ENCODE results near the gene DIS3L2.
"Not testable (repeated sequence)": the region's sequence is repeated elsewhere in the genome, so short reads cannot be mapped to it uniquely, and the experiment has no call there.

The DIS3L2 gene

GRCh38 chr2:232335206-232335858, 373.8 kb downstream of the DIS3L2 start:
- not testable (repeated sequence) for H3K79me2 ChIP-seq (ENCODE audit: insufficient read depth, low read length); H3K36me3 ChIP-seq (ENCODE audit: insufficient read depth, low read length); H3K27me3 ChIP-seq (ENCODE audit: insufficient read depth, low read length, poor library complexity, severe bottlenecking); H3K4me2 ChIP-seq (ENCODE audit: low read depth, low read length, poor library complexity, severe bottlenecking); H3K9ac ChIP-seq (ENCODE audit: low read depth, low read length, poor library complexity, severe bottlenecking); H3K4me1 ChIP-seq (ENCODE audit: insufficient read depth, low read length, poor library complexity, severe bottlenecking); H3K9me2 ChIP-seq (replicated peaks; ENCODE audit: low read depth, low read length); H3K4me3 ChIP-seq (ENCODE audit: low read length, poor library complexity, severe bottlenecking); H2AFZ ChIP-seq (ENCODE audit: low read length); H3F3A ChIP-seq (ENCODE audit: low read depth); H3K9me3 ChIP-seq (ENCODE audit: insufficient read depth, low read depth, low read length); H4K20me1 ChIP-seq (ENCODE audit: insufficient read depth, low read length, poor library complexity, severe bottlenecking)
- TF ChIP-seq CTCF (conservative IDR thresholded peaks at IDR 0.05; ENCODE audit: low read length) = peak; percentile 65

DNA sequence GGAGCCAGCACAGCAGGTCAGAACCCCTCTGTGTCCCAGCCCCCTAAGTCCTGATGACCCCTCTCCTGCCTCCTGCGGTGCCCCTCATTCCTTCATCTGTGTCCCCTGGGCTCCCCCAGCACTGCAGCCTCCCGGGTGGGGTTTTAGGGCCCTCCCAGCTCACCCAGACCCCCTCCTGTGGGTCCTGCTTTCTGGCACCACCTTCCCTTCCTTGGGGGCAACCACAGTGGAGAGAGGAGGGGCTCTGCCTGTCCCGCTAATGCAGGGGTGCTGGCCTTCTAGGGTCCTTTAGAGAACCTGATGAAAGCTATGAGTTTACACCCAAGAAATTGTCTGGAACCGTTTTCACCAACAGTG, 374.3 kb downstream of the DIS3L2 start:
- no peak for TF ChIP-seq CTCF (conservative IDR thresholded peaks at IDR 0.05; ENCODE audit: low read length)
- Histone ChIP-seq H3K36me3 (ENCODE audit: insufficient read depth, low read length) (no peaks in the 10 kb centered on the region), H3K4me2 (ENCODE audit: low read depth, low read length, poor library complexity, severe bottlenecking) (no peak overlapping the region), H3K9me2 (replicated peaks; ENCODE audit: low read depth, low read length) (no peaks in the 10 kb centered on the region), H3K4me1 (ENCODE audit: insufficient read depth, low read length, poor library complexity, severe bottlenecking) (no peaks in the 10 kb centered on the region), H3K4me3 (ENCODE audit: low read length, poor library complexity, severe bottlenecking) (no peak overlapping the region), H3F3A (ENCODE audit: low read depth) (no peaks in the 10 kb centered on the region), H3K9ac (ENCODE audit: low read depth, low read length, poor library complexity, severe bottlenecking) (no peak overlapping the region), H3K27me3 (ENCODE audit: insufficient read depth, low read length, poor library complexity, severe bottlenecking) (no peaks in the 10 kb centered on the region), H3K79me2 (ENCODE audit: insufficient read depth, low read length) (no peaks in the 10 kb centered on the region), H3K9me3 (ENCODE audit: insufficient read depth, low read depth, low read length) (no peaks in the 10 kb centered on the region), H4K20me1 (ENCODE audit: insufficient read depth, low read length, poor library complexity, severe bottlenecking) (no peaks in the 10 kb centered on the region), H2AFZ (ENCODE audit: low read length) (no peak overlapping the region)

DNA sequence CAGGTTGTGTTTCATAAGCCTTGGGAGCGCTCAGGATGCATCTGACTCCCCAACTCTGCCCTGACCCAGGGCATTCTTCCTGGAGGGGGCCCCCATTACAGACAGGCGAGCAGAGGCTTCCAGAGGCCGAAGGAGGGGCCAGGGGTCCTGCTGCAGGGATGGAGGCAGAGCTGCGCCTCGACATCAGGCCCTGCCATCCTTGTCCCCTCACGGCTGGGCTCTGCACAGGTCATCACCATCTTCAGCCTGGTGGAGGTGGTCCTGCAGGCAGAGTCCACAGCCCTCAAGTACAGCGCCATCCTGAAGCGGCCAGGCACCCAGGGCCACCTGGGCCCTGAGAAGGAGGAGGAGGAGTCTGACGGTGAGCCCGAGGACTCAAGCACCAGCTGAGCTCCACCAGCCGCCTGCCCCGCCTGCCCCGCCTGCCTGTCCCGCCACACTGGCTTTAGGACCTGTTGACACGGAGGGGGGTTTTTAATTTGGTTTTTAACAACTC, 374.8 kb downstream of the DIS3L2 start:
- Histone ChIP-seq H3K9me2 (replicated peaks; ENCODE audit: low read depth, low read length) (no peaks in the 10 kb centered on the region), H3K36me3 (ENCODE audit: insufficient read depth, low read length) (no peaks in the 10 kb centered on the region), H3K9me3 (ENCODE audit: insufficient read depth, low read depth, low read length) (no peaks in the 10 kb centered on the region), H3K4me1 (ENCODE audit: insufficient read depth, low read length, poor library complexity, severe bottlenecking) (no peaks in the 10 kb centered on the region), H3K79me2 (ENCODE audit: insufficient read depth, low read length) (no peaks in the 10 kb centered on the region), H3K4me2 (ENCODE audit: low read depth, low read length, poor library complexity, severe bottlenecking) (no peak overlapping the region), H3F3A (ENCODE audit: low read depth) (no peaks in the 10 kb centered on the region), H3K27me3 (ENCODE audit: insufficient read depth, low read length, poor library complexity, severe bottlenecking) (no peaks in the 10 kb centered on the region), H2AFZ (ENCODE audit: low read length) (no peak overlapping the region), H3K4me3 (ENCODE audit: low read length, poor library complexity, severe bottlenecking) (no peak overlapping the region), H3K9ac (ENCODE audit: low read depth, low read length, poor library complexity, severe bottlenecking) (no peak overlapping the region), H4K20me1 (ENCODE audit: insufficient read depth, low read length, poor library complexity, severe bottlenecking) (no peaks in the 10 kb centered on the region)
- no peak for TF ChIP-seq CTCF (conservative IDR thresholded peaks at IDR 0.05; ENCODE audit: low read length)
- TF ChIP-seq EZH2phosphoT487 (IDR thresholded peaks at IDR 0.05; ENCODE audit: borderline replicate concordance) = no peak
